Prostate gland (tissue), 2 donors: Measurements from ENCODE around the gene CFAP53.

Experiments used
- POLR2A ChIP-seq: fragments of 450-650 bp; IDR thresholded peaks from one replicate; pipeline ENCODE4 v1.6.1; 2016; ENCODE audit warnings: antibody characterized with exemption, mild to moderate bottlenecking
- TF ChIP-seq, protein P1 (sequence below), 4 experiments: fragments of 200-600 bp in 2 of 4; fragments of 450-650 bp in 2 of 4; sonication (generic) in 2 of 4; IDR thresholded peaks; 1 replicate in 3 of 4; 2 replicates in 1 of 4; pipeline ENCODE4 v1.5.1; 2016 to 2019; ENCODE audit warnings: antibody characterized with exemption in 4 of 4, mild to moderate bottlenecking in 2 of 4, moderate library complexity in 2 of 4

DNA sequence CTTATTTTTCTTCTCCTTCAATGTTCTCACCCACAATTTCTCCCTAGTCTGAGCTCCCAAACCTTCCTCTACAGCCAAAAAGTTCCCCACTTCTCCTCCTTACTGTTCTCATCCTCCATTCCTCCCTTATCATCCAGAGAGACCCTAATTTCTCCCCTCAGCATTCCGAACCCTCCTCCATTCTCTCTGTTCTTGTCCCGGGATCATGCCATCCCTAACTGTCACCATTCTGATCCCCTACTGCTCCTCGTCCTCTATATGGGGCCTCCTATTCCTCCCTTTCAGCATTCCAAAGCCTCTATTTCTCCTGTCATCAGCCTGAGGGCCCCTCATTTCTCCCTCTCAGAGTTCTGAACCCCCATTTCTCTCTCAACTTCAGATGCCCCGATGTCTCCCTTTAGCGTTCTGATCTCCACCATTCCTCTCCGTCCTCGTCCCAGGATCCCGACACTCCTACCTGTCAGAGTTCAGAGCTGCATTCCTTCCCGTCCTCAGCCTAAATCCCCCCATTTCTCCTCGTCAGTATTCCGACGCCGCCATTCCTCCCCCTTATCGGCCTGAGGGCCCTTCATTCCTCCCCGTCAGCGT lies 14.5 kb upstream of the CFAP53 start:
- TF ChIP-seq, protein P1, sequence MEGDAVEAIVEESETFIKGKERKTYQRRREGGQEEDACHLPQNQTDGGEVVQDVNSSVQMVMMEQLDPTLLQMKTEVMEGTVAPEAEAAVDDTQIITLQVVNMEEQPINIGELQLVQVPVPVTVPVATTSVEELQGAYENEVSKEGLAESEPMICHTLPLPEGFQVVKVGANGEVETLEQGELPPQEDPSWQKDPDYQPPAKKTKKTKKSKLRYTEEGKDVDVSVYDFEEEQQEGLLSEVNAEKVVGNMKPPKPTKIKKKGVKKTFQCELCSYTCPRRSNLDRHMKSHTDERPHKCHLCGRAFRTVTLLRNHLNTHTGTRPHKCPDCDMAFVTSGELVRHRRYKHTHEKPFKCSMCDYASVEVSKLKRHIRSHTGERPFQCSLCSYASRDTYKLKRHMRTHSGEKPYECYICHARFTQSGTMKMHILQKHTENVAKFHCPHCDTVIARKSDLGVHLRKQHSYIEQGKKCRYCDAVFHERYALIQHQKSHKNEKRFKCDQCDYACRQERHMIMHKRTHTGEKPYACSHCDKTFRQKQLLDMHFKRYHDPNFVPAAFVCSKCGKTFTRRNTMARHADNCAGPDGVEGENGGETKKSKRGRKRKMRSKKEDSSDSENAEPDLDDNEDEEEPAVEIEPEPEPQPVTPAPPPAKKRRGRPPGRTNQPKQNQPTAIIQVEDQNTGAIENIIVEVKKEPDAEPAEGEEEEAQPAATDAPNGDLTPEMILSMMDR (IDR thresholded peaks at IDR 0.05): no peak
- TF ChIP-seq POLR2A: no peak
